ENCODE results near the gene TIMM13. TPM values are rescaled to one million over a fixed set of nuclear protein-coding genes. Genes with fewer than 3 reads are reported as not detected.

The TIMM13 gene
- total RNA-seq, 4 donors from 2014 or later = 15.8 to 33.7 (median 24.7) TPM

- no peak for TF ChIP-seq CTCF (IDR thresholded peaks at IDR 0.05; ENCODE audit: low read depth)
These were observed 4.1 kb upstream of the TIMM13 start for GRCh38 chr19:2431318-2432055.

- TF ChIP-seq CTCF (IDR thresholded peaks at IDR 0.05; ENCODE audit: low read depth) = no peak
These were observed 2.6 kb upstream of the TIMM13 start for GRCh38 chr19:2429917-2430535.

DNA sequence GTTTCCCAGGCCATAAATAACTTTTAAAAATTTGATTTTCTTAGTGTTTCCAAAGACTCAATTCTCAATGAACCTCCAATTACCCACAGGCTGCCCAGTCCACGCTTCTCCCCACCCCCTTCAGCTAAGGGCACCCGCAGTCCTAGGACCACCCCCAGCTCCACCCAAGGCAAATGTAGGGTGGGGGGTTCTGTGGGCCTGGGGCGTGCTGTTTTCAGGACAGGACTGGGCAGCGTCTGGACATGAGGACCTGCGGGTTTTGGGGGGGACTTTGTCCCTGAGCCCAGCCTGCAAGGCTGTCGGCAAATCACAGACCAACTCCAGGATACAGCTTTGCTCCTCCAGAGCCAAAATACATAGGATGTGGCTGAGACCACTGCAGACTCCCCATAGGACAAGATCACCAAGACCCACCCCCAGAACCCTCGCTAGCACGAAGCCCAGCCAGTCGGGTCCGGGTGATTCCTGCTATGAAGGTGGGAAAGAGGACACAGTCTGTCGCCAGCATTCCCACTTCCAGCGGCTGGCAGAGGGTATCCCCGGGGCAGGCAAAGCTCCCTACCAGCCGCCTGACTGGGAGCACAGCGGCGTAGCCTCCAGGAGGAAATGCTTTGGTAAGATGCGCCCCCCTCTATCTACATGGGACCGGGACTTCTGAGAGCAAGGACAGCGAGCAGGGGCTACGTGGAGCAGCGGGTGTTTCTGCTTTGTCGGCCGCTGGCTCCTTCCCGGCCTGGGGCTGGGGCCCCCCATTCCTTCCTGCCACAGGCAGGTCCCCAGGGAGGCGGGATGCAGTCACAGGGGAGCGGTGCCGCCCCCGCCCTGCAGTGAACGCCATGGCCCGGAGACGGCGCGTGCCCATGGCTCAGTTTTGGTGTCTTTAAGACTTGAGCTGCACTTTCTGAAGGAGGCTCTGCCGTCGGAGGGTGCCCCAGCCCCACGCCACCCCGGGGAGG, 1.6 kb upstream of the TIMM13 start:
- TF ChIP-seq CTCF (IDR thresholded peaks at IDR 0.05; ENCODE audit: low read depth) = no peak

DNA sequence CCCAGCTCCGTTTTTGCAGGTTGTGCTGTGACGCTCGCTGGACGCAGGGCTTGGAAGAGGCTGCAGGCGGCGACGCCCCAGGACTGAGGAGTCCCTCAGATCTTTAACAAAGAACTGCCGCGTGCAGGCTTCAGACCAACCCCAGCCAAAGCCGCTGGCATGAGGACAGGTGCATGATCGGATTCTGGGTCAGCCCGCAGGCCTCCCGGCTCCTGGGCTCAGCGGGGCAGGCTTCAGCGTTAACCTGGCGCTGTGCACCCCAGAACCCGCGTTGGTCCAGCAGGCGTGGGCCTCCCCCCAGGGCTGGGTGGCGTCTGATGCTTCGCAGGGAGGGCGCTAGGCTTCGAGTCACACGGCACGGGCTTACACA, 920 bp upstream of the TIMM13 start:
- no peak for TF ChIP-seq CTCF (IDR thresholded peaks at IDR 0.05; ENCODE audit: low read depth)

DNA sequence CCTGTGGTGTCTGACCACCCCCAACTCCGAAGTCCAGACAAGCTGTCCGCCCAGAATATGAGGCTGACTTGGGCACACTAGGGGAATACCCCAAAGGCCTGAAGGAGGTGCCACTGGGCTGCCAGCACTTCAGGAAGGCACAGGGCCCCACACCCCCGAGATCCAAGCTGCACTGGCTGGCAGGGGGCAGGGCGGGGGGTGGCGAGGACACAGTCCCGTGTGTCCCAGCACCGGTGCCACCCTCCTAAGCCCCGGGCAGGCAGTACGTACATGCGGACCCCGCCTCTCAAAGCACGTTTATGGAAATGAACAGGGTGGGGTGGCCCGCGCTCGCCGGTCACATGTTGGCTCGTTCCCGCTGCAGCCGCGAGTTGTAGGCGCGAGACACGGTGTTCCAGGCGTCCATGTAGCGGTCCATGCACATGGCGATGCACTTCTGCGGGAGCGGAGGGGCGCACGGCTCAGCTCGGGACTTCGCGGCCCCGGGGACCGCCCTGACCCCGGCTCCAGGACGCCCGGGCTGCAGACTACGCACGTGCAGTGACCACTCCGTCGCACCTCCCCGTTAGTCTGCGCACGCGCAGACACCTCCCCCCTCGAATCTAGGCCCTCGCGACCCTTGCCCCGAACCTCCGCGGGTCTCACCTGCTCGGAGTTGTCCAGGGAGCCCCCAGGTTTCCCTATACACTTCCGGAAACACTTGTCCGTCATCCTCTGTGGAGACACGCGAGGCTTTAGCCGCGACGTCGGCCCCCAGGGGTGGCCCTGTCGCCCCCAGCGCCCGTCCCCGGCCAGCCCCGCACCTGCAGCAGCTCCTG, 566 bp downstream of the TIMM13 start:
- no peak for TF ChIP-seq CTCF (IDR thresholded peaks at IDR 0.05; ENCODE audit: low read depth)

DNA sequence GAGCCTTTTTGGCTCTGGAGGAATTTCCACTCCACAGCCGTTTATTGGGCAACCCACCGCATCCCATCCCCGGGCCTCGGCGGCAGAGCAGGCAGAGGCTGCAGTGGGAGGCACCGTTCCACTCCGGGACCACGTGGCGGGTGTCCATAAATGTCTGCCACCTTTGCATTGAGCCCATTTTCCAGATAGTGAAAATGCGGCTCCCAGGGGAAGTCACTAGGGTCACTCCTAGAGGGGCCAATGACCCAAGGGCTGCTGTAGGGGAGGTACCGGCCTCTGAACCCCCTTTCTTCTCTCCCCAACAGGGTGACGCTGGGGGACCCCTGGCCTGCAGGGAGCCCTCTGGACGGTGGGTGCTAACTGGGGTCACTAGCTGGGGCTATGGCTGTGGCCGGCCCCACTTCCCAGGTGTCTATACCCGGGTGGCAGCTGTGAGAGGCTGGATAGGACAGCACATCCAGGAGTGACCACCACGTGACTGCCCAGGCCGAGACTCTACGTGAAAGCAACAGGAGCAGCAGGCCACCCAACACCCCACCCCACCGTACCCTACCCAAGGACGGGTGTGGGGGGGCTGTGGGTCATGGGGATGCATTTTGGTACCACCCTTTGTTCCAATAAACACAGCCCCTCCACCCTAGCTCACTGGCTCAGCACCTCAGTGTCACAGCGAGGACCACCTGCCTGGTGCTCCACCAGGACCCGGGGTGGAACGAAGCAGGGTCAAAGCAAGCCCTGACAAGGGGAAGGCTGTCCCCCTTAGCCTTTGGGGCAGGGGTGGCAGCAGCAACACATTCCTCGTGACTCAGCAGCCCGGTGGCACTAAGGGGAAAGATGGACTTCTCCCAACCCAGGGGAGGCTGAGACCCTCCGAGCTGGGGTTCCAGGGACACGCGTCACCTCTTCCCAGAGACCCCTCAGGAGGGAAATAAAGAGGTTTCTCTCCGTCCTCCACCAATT, 1.5 kb downstream of the TIMM13 start:
- TF ChIP-seq CTCF (IDR thresholded peaks at IDR 0.05; ENCODE audit: low read depth) = no peak
